Measurements from ENCODE around the gene FBLIM1.

- TF ChIP-seq CTCF (IDR thresholded peaks at IDR 0.05), result no peak
- TF ChIP-seq POLR2A (IDR thresholded peaks at IDR 0.05), result no peak
Observed at GRCh38 chr1:15751717-15752116, 6.9 kb upstream of the FBLIM1 start.
